ENCODE results near the gene DEF6.

Gene DEF6

DNA sequence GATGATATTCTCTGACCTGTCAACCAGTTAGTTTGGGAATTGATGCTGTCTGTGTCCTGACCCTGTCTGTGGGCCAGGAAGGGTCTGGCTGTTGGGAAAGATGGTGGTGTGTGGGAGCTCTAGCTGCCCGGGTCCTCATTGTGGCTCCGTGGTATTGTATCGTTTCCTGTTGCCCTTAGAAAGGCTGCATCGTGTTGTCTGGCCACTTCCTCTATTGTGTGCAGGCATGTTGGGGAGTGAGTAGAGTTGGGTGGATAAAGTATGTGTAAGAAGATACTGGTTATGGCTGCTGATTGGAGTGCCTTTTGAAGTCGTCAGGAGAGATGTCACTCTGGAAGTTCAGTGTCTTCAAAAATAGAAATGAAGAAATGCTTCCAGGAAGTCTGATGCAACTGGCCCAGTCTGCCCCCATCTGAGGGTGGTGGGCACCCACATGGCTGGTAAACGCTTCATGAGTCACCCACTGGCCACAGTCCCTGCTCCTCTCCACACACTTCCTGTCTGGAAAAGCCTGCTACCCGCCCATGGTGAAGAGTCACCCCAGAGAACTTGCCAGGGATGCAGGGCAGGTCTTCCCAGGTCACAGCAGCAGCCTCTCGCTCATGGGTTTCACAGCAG lies 72.6 kb downstream of the DEF6 start:
- in situ Hi-C loops (cut with MboI; ENCODE audit: low sequenced_read_pairs), result no loop called here

DNA sequence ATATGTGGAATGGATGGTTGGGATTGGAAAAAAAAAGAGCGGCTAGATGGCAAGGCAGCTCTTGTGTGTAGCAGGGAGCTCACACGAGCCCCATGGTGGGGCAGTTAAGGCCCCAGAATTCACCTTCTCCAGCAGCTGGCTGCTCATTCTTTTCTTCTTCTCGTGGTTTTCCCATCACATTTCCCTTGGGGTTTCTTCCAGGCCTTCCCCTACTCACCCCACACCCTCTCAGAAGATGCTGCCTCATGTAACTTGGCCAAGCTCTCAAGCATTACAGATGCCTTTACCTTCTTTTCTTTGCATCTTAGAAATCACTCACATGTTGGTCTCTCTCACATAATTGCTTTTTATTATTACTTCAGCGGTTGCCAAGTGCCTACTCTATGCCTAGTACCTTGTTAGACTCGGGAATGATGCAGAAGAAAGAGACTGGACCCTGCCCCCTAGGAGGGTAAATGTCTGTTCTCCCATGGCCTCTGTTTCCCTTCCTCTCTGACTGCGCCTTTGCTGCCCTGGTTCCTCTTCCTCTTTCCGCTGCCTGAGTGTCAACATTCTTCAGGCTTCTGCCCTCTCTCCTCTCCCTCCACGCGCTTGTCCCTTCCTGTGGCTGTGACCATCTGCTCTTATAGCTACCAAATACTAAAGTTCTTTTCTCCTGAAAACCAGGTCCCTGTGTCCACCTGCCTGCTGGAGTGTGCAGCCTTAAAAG lies 73.3 kb downstream of the DEF6 start:
- in situ Hi-C loops (cut with MboI; ENCODE audit: low sequenced_read_pairs), result no loop called here

Data from HL-60/S4 (cell line).